ENCODE data around the gene DDX27. TPM values are rescaled to one million over a fixed set of nuclear protein-coding genes. Genes with fewer than 3 reads are reported as not detected.

Gene DDX27
- total and polyA plus RNA-seq, 2 of the 13 experiments (the other 11 are each of a cell fraction or from before 2014, with no cell fraction given) = 42.6 to 72.8 TPM

DNA sequence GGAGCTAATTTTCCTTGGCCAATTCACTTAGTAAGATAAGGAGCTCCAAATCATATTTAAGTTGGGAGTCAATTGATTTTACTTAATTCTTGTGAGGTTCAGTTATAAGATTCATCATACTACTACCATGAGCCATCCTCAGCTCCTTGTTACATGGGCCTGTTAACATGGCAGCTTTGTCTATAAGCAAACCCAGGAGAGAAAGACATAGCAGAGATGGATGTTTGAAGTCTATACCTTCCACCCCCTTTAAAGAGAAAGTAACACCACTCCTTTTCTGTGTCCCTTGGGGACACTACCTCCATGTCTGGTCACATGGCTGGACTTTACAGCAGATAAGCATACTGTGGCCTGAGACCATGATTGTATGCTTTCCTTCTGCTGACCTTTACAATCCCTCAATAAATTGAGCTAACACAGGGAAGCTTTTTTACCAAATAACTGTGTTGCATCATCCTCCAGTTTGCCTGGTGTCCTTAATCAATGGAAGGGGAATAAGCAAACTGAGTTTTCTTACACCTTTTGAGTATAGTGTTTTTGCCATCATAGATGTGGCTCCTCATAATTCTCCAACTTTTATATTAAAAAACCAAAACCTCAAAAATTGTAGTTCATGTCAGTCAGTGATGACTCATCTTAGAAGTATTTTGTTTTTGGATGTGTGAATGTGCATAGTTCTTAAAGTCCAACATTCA is 68.5 kb downstream of the DDX27 start (continued):
- TF ChIP-seq, protein P1, sequence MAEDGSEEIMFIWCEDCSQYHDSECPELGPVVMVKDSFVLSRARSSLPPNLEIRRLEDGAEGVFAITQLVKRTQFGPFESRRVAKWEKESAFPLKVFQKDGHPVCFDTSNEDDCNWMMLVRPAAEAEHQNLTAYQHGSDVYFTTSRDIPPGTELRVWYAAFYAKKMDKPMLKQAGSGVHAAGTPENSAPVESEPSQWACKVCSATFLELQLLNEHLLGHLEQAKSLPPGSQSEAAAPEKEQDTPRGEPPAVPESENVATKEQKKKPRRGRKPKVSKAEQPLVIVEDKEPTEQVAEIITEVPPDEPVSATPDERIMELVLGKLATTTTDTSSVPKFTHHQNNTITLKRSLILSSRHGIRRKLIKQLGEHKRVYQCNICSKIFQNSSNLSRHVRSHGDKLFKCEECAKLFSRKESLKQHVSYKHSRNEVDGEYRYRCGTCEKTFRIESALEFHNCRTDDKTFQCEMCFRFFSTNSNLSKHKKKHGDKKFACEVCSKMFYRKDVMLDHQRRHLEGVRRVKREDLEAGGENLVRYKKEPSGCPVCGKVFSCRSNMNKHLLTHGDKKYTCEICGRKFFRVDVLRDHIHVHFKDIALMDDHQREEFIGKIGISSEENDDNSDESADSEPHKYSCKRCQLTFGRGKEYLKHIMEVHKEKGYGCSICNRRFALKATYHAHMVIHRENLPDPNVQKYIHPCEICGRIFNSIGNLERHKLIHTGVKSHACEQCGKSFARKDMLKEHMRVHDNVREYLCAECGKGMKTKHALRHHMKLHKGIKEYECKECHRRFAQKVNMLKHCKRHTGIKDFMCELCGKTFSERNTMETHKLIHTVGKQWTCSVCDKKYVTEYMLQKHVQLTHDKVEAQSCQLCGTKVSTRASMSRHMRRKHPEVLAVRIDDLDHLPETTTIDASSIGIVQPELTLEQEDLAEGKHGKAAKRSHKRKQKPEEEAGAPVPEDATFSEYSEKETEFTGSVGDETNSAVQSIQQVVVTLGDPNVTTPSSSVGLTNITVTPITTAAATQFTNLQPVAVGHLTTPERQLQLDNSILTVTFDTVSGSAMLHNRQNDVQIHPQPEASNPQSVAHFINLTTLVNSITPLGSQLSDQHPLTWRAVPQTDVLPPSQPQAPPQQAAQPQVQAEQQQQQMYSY (CRISPR knock-in tag; IDR thresholded peaks at IDR 0.05) = no peak
- TF ChIP-seq HNRNPL (IDR thresholded peaks at IDR 0.05; ENCODE audit: low read depth, low read length) = no peak
- TF ChIP-seq CEBPB (IDR thresholded peaks at IDR 0.05; ENCODE audit: borderline replicate concordance, low read depth, low read length) = peak; percentile 83
- peak; percentile 52 to 78 for TF ChIP-seq POLR2A (IDR thresholded peaks at IDR 0.05; ENCODE audit: insufficient read depth in 1 of 2, low read depth in 2 of 2, low read length in 2 of 2)
- TF ChIP-seq ZNF703 (CRISPR knock-in tag; IDR thresholded peaks at IDR 0.05; ENCODE audit: borderline replicate concordance) = no peak
- TF ChIP-seq, protein P2, sequence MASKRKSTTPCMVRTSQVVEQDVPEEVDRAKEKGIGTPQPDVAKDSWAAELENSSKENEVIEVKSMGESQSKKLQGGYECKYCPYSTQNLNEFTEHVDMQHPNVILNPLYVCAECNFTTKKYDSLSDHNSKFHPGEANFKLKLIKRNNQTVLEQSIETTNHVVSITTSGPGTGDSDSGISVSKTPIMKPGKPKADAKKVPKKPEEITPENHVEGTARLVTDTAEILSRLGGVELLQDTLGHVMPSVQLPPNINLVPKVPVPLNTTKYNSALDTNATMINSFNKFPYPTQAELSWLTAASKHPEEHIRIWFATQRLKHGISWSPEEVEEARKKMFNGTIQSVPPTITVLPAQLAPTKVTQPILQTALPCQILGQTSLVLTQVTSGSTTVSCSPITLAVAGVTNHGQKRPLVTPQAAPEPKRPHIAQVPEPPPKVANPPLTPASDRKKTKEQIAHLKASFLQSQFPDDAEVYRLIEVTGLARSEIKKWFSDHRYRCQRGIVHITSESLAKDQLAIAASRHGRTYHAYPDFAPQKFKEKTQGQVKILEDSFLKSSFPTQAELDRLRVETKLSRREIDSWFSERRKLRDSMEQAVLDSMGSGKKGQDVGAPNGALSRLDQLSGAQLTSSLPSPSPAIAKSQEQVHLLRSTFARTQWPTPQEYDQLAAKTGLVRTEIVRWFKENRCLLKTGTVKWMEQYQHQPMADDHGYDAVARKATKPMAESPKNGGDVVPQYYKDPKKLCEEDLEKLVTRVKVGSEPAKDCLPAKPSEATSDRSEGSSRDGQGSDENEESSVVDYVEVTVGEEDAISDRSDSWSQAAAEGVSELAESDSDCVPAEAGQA (IDR thresholded peaks at IDR 0.05; ENCODE audit: low read depth) = no peak
- TF ChIP-seq, protein P2 (CRISPR knock-in tag; IDR thresholded peaks at IDR 0.05; ENCODE audit: borderline replicate concordance) = no peak
- TF ChIP-seq DNMT3B (CRISPR knock-in tag; conservative IDR thresholded peaks at IDR 0.05) = 0 out of 2 replicates have a peak, but pooled peaks have one; percentile 19
- no peak for TF ChIP-seq PAX8 (CRISPR knock-in tag; IDR thresholded peaks at IDR 0.05; ENCODE audit: borderline replicate concordance)
- no peak for TF ChIP-seq ZNF562 (CRISPR knock-in tag; IDR thresholded peaks at IDR 0.05; ENCODE audit: borderline replicate concordance)
